Measurements from ENCODE around the gene ESPN.

ESPN gene

DNA sequence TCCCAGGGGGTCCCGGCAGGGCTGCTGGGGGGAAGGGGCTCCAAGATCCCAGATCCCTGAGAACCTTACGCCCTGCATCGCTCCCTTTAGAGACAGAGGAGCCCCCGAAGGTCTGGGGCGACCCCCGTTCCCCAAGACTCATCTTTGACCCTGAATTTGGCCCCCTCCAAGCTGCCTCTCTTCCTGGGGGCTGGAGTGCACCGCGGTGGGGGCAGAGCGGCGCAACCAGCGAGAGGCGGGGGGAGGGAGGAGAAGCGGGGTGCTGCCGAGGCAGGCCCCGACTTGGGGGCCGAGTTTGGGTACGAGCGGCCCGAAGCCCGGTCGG lies 72.3 kb downstream of the ESPN start:
- Histone ChIP-seq H3K36me3 (replicated peaks) (no peaks in the 10 kb centered on the region), H3K9me3 (no peaks in the 10 kb centered on the region), H3K27me3 (ENCODE audit: low read depth) (no peaks in the 10 kb centered on the region), H3K4me3 (peak overlapping the region; percentile 41), H3K4me1 (peaks cover 10% of the 10 kb centered on the region)
- in situ Hi-C loops (cut with MboI; ENCODE audit: low sequenced_read_pairs) = no loop called here
- DNase-seq (ENCODE audit: low spot score in 2 of 2) = no peak

DNA sequence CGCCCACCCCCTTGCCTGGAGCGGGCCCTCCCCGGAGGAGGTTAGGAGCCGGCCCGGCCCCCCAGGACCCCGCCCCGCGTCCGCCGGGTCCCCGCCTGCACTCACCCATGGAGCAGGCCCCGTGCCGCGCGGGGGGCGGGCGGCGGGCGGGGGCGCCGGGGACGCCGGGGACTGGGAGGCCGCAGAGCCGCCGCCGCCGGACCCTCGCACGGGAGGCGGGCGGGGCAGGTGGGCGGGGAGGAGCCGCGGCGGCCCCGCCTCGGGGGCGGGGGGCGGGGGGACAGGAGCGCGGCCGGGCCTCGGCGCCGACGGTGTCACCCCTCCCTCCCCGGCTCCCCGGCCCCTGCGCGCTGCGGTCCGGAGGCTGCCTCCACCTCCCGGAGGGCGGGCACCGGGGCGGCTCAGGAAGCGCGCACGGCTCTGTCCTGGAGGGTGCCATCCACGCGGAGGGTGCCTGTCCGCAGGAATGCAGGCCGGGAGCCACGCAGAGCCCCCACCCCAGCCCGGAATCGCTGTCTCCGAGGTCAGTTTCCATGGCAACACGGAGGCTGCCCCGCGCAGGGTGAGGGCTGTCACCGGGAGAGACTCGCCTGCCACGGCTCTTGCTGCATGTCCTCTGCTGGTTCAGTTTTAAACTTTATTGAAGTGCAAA lies 72.8 kb downstream of the ESPN start:
- peak; percentile 43 to 82 for DNase-seq (ENCODE audit: low spot score in 2 of 2)
- peaks cover 10% of the 10 kb centered on the region for H3K4me1 ChIP-seq
- H3K9me3 ChIP-seq = no peaks in the 10 kb centered on the region
- peak overlapping the region; percentile 50 for H3K4me3 ChIP-seq
- no peaks in the 10 kb centered on the region for H3K36me3 ChIP-seq (replicated peaks)
- H3K27me3 ChIP-seq (ENCODE audit: low read depth) = no peaks in the 10 kb centered on the region
- in situ Hi-C loops (cut with MboI; ENCODE audit: low sequenced_read_pairs) = no loop called here

DNA sequence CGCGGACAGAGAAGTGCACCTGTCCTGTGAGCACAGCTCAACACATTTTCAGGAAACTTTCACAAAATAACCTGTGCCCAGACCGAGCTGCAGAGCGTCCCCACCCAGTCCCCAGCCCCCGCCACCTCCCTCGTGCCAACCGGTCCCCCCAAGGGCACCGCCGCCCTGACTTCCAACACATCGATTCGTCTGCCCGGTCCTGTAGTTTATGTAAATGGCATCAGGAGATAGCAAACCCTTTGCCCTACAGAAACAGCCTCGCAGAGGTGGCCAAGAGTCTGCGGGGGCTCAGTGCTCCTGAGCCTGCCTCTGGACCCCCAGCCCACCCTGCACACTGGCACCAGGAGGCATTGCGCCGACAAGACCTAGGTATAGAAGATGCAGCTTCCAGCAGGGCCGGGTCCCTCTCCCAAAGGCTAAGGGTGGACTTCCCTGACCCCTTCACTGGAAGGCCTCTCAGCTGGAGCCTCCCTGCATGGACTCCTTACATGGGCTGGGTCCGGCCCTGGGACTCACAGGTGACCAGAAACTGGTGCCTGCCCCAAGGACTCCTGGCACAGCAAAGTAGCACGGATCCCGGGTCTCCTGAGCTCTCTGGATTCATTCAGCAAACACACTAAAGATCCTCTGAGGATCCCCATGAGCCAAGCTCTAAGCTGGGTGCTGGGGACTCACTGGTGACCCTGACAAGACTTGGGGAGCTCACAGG lies 73.4 kb downstream of the ESPN start:
- Histone ChIP-seq H3K9me3 (no peaks in the 10 kb centered on the region), H3K27me3 (ENCODE audit: low read depth) (no peaks in the 10 kb centered on the region), H3K4me1 (peaks cover 10% of the 10 kb centered on the region), H3K36me3 (replicated peaks) (no peaks in the 10 kb centered on the region), H3K4me3 (peak overlapping the region; percentile 50)
- in situ Hi-C loops (cut with MboI; ENCODE audit: low sequenced_read_pairs) = no loop called here
- no peak for DNase-seq (ENCODE audit: low spot score in 2 of 2)

DNA sequence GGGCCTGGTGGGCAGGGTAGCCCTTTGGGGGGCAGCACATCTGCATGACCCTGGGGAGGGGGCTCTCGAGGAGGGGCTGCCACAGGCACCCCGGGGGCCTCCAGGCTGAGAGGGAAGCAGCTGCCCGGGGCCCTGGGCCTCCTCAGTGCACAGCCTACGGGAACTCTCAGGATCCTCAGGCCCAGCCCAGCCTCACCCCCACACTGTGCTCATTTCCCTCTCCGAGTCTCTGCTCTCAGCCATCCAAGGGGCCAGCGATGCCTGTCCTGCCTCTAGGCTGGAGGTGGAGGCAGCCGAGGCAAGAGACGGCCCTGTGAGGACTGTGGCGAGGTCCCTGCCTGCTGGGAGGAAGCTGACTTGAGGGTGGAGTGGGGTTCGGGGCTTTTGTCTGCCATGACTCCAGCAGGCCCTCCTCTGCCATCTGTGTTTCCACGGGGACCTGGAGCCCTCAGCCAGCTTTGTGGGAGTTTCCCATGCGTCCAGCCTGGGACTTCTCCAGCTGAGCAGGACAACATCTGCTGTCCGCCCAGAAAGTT lies 74.1 kb downstream of the ESPN start:
- DNase-seq (ENCODE audit: low spot score in 2 of 2) = no peak
- H3K36me3 ChIP-seq (replicated peaks) = no peaks in the 10 kb centered on the region
- H3K4me3 ChIP-seq = no peak overlapping the region
- H3K27me3 ChIP-seq (ENCODE audit: low read depth) = no peaks in the 10 kb centered on the region
- in situ Hi-C loops (cut with MboI; ENCODE audit: low sequenced_read_pairs) = no loop called here
- H3K9me3 ChIP-seq = no peaks in the 10 kb centered on the region
- H3K4me1 ChIP-seq = peaks cover 10% of the 10 kb centered on the region

DNA sequence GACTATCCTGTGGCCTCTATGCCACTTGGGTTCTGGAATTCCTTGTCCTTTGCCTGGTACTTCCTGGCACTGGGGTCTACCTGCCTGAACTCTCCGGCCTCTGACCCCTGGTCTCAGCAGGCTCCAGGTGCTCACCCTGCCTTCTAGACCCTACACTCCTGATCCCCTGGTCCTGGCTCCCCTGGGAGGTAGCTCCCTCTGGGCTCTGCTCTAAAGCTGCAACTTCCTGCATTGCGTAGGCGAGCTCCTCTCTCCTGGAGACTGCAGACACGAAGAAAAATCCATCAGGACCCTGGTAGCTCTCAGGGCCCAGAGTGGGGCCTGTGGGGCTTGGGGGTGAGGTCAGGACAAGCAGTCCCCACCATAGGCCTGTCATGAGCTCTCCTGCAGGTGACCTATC lies 74.7 kb downstream of the ESPN start:
- DNase-seq (ENCODE audit: low spot score in 2 of 2) = no peak
- Histone ChIP-seq H3K4me1 (peaks cover 10% of the 10 kb centered on the region), H3K9me3 (no peaks in the 10 kb centered on the region), H3K27me3 (ENCODE audit: low read depth) (no peaks in the 10 kb centered on the region), H3K36me3 (replicated peaks) (no peaks in the 10 kb centered on the region), H3K4me3 (no peak overlapping the region)
- in situ Hi-C loops (cut with MboI; ENCODE audit: low sequenced_read_pairs) = no loop called here

DNA sequence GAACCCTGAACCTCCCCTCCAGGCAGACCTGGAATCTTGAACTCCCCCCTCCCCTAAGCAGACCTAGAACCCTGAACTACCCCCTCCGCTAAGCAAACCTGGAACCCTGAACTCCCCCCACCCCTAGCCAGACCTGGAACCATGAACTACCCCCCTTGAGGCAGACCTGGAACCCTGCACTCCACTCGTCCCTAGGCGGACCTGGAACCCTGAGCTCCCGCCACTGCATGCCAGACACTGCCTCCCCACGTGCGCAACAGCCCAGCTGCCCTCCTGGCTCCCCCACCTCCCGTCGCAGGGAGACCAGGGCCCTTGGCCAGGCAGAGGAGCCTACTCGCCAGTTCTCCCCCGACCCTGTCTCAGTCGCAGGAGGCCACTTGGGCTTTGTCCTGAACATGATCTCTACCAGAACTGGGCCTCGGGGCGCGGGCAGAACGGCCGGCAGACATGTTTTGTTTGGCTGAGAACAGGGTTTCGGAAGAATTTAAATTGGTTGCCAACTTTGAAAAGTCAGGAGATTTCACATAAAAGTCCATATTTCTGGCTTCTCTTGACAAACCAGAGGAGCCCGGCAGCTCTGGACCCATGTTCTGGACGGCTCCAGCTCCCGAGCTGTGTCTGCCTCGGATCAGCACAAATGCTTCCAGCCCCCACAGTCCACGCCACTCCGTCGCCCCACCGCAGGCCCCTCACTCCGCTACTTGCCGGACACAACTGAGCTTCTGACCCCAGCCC lies 76.1 kb downstream of the ESPN start:
- Histone ChIP-seq H3K36me3 (replicated peaks) (no peaks in the 10 kb centered on the region), H3K4me1 (peaks cover 9% of the 10 kb centered on the region), H3K4me3 (no peak overlapping the region), H3K27me3 (ENCODE audit: low read depth) (no peaks in the 10 kb centered on the region), H3K9me3 (no peaks in the 10 kb centered on the region)
- in situ Hi-C loops (cut with MboI; ENCODE audit: low sequenced_read_pairs) = no loop called here
- DNase-seq (ENCODE audit: low spot score in 2 of 2) = no peak

DNA sequence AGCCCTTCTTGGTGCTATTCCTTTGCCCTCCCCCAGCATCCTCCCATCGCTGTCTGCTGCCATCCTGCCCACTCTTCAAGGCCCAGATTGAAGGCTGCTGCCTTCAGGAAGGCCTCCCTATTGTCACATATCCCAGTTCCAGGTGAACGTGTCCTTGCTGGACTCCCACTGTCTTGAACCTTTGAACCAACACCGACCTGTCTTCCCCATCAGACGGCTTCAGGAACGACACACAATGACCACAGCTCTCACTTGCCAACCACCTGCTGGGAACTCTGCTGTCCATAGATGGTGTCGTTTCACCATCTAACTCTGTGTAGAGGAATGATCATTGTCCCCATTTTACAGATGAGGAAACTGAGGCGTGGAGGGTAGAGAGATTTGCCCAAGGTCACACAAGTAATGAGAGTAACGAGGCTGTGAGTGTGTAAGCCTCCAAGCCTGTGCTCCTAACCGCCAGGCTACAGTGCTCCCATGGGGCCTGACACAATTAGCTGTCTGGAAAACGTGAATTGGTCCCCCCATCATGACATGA lies 76.8 kb downstream of the ESPN start:
- Histone ChIP-seq H3K9me3 (no peaks in the 10 kb centered on the region), H3K4me3 (no peak overlapping the region), H3K4me1 (0 out of 2 replicates have a peak, but pooled peaks cover 4% of the 10 kb centered on the region), H3K36me3 (replicated peaks) (no peaks in the 10 kb centered on the region), H3K27me3 (ENCODE audit: low read depth) (no peaks in the 10 kb centered on the region)
- in situ Hi-C loops (cut with MboI; ENCODE audit: low sequenced_read_pairs) = no loop called here
- DNase-seq (ENCODE audit: low spot score in 2 of 2) = no peak

DNA sequence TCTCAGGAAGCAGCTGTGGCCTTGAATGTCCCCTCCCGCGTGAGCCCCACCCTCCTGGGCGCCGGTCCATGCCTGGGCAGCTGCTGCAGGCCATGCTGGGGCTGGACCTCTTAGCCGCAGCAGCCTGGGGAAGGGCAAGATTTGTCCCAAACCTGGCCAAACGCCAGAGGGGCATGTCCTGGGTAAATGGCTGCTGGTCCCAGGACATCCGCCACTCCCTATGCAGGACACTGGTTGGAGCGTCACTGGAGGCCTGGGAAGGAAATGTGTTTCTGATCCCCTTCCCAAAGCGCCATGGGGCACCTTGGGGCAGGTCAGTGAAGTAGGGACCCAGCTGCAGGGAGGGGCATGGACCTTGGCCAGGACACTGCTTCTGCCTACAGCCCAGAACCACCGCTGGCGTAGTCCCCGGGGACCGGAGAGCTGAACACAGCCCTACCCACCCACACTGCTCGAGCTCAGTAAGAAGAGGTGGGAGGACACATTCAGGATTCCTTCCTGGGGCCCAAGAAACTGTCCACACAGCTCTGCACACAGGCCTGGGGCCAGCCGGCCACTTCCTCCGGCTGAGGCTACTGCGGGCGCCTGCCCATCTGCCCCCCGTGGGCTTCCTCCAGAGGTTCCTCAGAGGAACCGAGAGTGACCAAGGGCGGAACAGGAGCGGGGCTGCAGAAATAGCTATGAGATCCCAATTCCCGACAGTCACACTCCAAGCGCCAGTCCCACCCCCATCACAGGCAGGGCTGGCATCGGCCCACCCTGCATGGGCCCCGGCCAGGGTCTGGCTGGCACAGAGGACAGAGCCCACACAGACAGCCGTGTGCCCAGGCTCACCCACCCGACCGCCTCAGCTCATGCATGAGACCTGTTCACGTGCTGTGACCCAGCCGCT lies 77.7 kb downstream of the ESPN start:
- no peak for DNase-seq (ENCODE audit: low spot score in 2 of 2)
- H3K4me1 ChIP-seq = no peaks in the 10 kb centered on the region
- no peaks in the 10 kb centered on the region for H3K27me3 ChIP-seq (ENCODE audit: low read depth)
- in situ Hi-C loops (cut with MboI; ENCODE audit: low sequenced_read_pairs) = no loop called here
- H3K9me3 ChIP-seq = no peaks in the 10 kb centered on the region
- H3K36me3 ChIP-seq (replicated peaks) = no peaks in the 10 kb centered on the region
- no peak overlapping the region for H3K4me3 ChIP-seq

DNA sequence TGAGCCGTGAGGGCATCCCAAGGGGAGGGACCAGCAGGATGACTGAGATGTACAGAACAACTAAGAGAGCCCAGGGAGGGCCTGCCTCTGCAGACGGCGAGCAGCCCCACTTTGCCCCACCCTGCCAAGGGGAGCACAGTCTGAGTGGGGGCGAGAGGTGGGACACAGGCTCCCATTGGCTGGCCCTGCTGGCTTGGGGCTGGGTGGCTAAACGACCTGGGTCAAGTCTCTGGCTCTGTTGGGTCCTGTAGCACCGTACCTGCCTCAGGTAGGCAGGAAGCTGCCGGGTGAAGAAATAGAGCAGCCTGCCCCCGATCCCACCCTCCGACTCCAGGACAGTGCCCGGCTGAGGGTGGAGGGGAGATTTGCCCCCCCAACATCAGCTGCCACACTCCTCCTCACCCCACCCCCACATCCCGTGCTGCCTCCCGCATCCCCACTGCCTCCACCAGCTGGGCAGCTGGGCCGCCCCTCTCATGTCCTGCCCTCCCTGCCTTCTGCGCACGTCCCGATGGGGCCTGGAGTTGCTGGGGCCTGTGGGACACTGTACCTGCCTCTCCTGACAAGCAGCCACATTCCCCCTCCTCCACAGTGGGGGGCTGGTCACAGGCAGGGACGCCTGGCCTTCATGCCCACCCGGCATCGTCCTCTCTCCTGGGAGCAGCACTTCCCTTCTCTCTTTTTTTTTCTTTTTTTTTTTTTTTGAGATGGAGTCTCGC lies 79.5 kb downstream of the ESPN start:
- in situ Hi-C loops (cut with MboI; ENCODE audit: low sequenced_read_pairs) = no loop called here
- no peaks in the 10 kb centered on the region for H3K4me1 ChIP-seq
- no peak for DNase-seq (ENCODE audit: low spot score in 2 of 2)
- H3K9me3 ChIP-seq = no peaks in the 10 kb centered on the region
- H3K4me3 ChIP-seq = no peak overlapping the region
- H3K27me3 ChIP-seq (ENCODE audit: low read depth) = no peaks in the 10 kb centered on the region
- H3K36me3 ChIP-seq (replicated peaks) = no peaks in the 10 kb centered on the region

DNA sequence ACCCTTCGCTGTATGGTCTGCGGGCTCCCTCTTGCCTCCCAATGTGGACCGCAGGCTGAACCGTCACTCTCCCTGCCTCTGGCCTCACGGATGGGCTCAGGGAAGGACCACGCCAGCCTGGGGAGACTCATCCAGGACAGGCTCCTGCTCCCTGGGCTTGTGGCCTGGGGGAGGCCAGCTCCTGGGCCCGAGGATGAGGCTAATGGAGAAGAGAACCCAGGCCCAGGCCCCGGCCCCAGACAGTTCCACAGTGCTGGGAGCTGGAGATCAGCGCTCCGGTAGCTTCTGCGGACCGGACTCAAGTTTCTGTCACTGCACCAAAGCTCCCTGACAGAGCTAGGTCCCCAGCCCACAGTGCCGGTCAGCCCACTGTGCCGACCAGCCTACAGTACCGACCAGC lies 80.3 kb downstream of the ESPN start:
- Histone ChIP-seq H3K4me1 (no peaks in the 10 kb centered on the region), H3K4me3 (no peak overlapping the region), H3K9me3 (no peaks in the 10 kb centered on the region), H3K27me3 (ENCODE audit: low read depth) (no peaks in the 10 kb centered on the region), H3K36me3 (replicated peaks) (no peaks in the 10 kb centered on the region)
- DNase-seq (ENCODE audit: low spot score in 2 of 2) = no peak
- in situ Hi-C loops (cut with MboI; ENCODE audit: low sequenced_read_pairs) = no loop called here

DNA sequence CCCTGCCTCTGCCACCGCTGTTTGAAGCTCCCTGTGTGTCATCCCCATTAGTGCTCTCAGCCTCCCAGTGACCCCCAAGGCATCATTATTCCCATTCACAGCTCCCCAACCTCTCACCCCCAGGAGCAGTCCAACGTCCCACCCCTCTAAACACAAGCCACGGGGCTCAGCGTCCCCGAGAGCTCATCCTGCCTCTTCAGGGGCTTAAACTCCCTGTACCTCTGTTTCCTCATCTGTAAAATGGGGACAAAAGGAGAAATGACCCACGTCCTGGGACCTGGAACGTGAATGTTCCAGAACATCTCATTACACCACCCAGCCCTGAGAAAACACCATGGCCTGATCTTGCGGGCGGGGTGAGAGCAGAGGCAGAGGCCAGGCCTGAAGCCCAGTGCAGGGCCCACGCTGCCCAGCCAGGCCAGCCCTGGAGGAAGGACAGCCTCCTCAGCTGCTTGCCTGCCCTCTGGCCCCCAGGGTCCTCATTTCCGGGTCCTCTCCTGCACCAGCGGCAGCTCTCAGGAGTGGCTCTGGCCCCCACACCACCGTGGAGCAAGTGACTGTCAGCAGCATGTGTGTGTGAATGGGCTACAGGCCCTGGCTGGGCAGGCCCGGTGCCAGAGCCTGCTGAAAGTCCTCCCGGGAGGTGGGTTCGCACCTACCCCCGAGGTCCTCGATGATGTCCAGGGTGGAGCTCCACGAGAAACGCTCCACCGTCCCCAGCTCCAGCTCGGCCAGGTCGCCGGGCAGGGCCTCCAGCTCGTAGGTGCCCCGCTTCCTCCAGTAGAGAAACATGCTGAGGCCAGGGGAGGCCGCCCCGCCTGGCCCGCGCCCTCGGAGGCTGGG lies 81.0 kb downstream of the ESPN start:
- Histone ChIP-seq H3K36me3 (replicated peaks) (no peaks in the 10 kb centered on the region), H3K9me3 (no peaks in the 10 kb centered on the region), H3K4me3 (no peak overlapping the region), H3K4me1 (no peaks in the 10 kb centered on the region), H3K27me3 (ENCODE audit: low read depth) (no peaks in the 10 kb centered on the region)
- no peak for DNase-seq (ENCODE audit: low spot score in 2 of 2)
- in situ Hi-C loops (cut with MboI; ENCODE audit: low sequenced_read_pairs) = no loop called here

All from HAP-1 (cell line).